MG63 (cell line): ENCODE measurements around the gene GOLGA1. TPM values are rescaled to one million over a fixed set of nuclear protein-coding genes. Genes with fewer than 3 reads are reported as not detected.

Source experiments
- DNase-seq: peaks from one replicate; pipeline ENCODE4 v3.0.0-alpha.2; 2020
- H3K27me3 ChIP-seq: fragments of 250-450 bp; sonication (Bioruptor Pico); 2 replicates; pipeline ENCODE4 v1.5.1; 2020; ENCODE audit warnings: mild to moderate bottlenecking, moderate library complexity
- H3K36me3 ChIP-seq: fragments of 250-450 bp; sonication (Bioruptor Pico); 2 replicates; pipeline ENCODE4 v1.5.1; 2020; ENCODE audit warnings: mild to moderate bottlenecking, moderate library complexity
- H3K4me3 ChIP-seq: fragments of 250-450 bp; sonication (Bioruptor Pico); 2 replicates; pipeline ENCODE4 v1.5.1; 2020; ENCODE audit warnings: mild to moderate bottlenecking, moderate library complexity
- H3K9me3 ChIP-seq: fragments of 250-450 bp; sonication (Bioruptor Pico); 2 replicates; pipeline ENCODE4 v1.5.1; 2020; ENCODE audit warnings: mild to moderate bottlenecking, moderate library complexity
- total RNA-seq: library from RNA; depleted of rRNA; stranded (reverse); fragments of >200 nt; shearing (Covaris generic); gene quantifications from 2 replicates; pipeline ENCODE4 v1.2.3, GENCODE V29; 2014; ENCODE audit warnings: low replicate concordance

The GOLGA1 gene
- total RNA-seq, 1 experiment from 2014 or later, result 14.6 TPM

DNA sequence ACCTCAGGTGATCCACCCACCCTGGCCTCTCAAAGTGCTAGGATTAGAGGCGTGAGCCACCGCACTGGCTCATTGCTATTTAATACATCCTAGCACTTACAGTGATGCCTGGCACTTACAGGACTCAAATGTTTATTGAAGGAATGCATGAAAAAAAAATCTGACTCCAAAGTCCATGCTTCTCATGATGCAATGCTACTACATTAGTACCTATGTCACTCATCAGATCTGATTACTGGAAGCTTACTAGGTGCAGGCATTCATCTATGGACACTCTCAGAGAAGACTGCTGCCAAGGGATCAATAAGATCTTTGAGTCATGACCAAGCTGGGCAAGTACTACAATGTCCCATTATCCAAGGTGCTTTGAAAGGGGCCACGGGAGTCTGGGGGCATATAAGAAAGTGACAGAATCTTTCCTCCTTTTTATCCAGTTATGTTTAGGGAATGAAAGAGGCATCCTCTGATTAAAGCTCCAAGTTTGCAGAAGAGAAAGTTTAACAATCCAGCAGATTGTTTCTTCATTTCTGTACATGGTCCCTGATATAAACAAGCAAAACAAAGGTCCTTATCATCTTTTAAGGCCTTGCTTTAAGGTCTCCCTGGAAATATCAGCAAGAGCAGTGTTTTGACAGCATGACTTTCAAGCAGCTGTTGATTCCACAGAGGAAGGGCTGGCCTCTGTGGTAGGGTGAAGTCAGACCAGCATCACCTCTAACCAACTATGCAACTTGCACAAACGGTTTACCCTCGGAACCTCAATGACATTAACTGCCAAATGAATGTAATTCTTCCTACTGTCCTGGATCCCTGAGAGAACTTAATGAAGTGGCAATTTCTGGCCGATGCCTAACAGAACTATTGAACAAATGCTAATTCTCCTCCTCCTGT, 43.1 kb downstream of the GOLGA1 start:
- DNase-seq, result no peak
- H3K27me3 ChIP-seq, result no peaks in the 10 kb centered on the region
- H3K9me3 ChIP-seq, result no peaks in the 10 kb centered on the region
- H3K36me3 ChIP-seq, result peaks cover 30% of the 10 kb centered on the region
- no peak overlapping the region for H3K4me3 ChIP-seq

- H3K36me3 ChIP-seq, result peaks cover 25% of the 10 kb centered on the region
- no peak for DNase-seq
- no peak overlapping the region for H3K4me3 ChIP-seq
Observed at GRCh38 chr9:124894741-124895170, 46.1 kb downstream of the GOLGA1 start.

GRCh38 chr9:124894035-124894740, 46.7 kb downstream of the GOLGA1 start:
- no peaks in the 10 kb centered on the region for H3K27me3 ChIP-seq
- no peak overlapping the region for H3K4me3 ChIP-seq
- H3K9me3 ChIP-seq, result no peaks in the 10 kb centered on the region
- peaks cover 23% of the 10 kb centered on the region for H3K36me3 ChIP-seq
- no peak for DNase-seq

More at GRCh38 chr9:124894741-124895170, 46.1 kb downstream of the GOLGA1 start:
- H3K27me3 ChIP-seq, result no peaks in the 10 kb centered on the region
- H3K9me3 ChIP-seq, result no peaks in the 10 kb centered on the region

GRCh38 chr9:124890179-124890578, 50.7 kb downstream of the GOLGA1 start:
- no peaks in the 10 kb centered on the region for H3K27me3 ChIP-seq
- no peak for DNase-seq
- no peak overlapping the region for H3K4me3 ChIP-seq
- no peaks in the 10 kb centered on the region for H3K9me3 ChIP-seq
- H3K36me3 ChIP-seq, result peaks cover 18% of the 10 kb centered on the region

DNA sequence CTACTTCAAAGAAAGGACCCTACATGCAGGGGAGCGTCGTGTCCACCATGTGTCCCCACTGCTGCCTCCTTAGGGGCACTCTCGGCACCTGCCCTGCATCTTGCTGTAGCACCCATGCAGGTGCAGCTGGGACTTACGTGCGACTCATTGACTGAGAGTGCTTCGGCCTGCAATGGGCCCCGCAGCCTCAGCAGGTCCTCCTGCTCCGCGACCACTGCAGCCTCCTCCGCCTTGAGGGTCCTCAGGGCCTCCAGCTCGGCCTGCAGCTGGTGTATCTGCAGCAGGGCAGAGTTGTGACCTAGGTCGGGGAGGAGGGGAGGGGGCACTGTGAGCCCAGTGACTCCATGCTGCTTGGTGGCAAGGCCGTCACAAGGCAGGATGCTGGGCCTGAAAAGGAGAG, 51.9 kb downstream of the GOLGA1 start:
- Histone ChIP-seq H3K4me3 (no peak overlapping the region), H3K36me3 (peaks cover 22% of the 10 kb centered on the region), H3K9me3 (no peaks in the 10 kb centered on the region), H3K27me3 (no peaks in the 10 kb centered on the region)
- no peak for DNase-seq

DNA sequence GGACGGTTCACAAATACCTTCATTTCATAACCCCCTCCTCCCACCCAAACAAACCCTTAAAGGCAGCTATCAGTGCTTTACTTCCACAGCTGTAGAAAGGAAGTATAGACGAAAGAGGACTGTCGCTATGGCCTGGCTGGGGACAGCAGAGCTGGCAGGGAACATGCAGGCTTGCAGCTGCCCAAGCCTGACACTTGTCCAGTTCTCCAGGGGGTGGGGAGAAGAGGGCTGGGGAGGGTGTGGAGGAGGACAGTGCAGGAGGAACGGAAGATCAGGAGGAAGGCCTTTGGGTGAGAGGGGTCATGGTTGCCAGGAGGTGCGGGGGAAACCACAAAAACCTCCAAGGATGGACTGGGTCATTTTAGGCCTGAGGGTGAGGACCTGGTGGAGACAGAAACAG, 53.1 kb downstream of the GOLGA1 start:
- no peak overlapping the region for H3K4me3 ChIP-seq
- DNase-seq, result no peak
- H3K9me3 ChIP-seq, result no peaks in the 10 kb centered on the region
- no peaks in the 10 kb centered on the region for H3K27me3 ChIP-seq
- peaks cover 17% of the 10 kb centered on the region for H3K36me3 ChIP-seq

DNA sequence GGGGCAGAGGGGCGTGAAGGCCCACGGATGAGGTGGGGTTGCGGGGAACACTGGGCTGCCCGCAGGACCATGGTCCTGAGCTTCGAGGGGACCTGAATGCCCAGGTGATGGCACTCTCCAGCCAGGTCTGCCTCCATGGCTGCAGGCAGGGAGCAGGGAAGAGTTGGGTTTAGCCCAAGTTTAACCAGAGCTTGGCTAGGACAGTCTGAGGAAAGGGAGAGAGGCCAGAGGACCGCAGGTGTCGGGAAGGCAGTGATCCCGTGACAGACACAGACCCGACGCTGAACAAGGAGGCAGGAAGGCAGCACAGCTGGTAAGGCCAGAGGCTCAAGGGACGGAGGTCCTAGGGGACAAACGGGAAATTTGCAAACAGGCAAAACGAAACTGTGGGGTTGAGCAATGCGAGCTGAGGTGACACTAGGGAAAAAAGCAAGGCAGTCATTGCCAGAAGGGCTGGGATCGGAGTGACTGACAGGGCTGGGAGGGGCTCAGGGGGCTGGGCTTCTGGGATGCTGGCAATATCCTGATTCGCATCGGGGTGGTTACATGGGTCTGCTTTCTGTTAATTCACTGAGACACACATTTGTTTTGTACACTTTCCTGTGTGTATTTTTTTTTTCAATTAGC, 53.9 kb downstream of the GOLGA1 start:
- DNase-seq, result no peak
- Histone ChIP-seq H3K4me3 (no peak overlapping the region), H3K27me3 (no peaks in the 10 kb centered on the region), H3K36me3 (peaks cover 19% of the 10 kb centered on the region), H3K9me3 (no peaks in the 10 kb centered on the region)

DNA sequence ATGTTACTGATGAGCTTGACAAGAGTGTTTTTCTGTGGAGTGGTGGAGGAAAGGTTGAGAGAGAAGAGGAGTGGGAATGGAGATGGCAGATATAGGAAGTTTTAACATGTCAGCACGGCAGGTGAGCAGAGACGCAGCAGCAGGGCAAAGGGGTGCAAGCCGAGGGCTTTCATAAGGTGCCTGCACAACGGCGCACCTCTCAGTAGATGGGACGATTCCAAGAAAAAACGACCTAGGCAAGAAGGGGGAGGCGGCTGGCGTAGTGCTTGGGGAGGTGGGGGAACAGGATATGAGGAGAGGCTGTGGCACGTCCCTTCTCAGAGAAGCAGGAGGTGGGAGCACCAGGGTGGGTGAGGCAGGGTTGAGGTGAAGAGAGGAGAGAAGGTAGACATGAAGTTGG, 54.4 kb downstream of the GOLGA1 start:
- H3K4me3 ChIP-seq, result no peak overlapping the region
- peaks cover 19% of the 10 kb centered on the region for H3K36me3 ChIP-seq
- H3K9me3 ChIP-seq, result no peaks in the 10 kb centered on the region
- no peak for DNase-seq
- H3K27me3 ChIP-seq, result no peaks in the 10 kb centered on the region

GRCh38 chr9:124885551-124885950, 55.3 kb downstream of the GOLGA1 start:
- no peak for DNase-seq
- Histone ChIP-seq H3K36me3 (peaks cover 19% of the 10 kb centered on the region), H3K27me3 (no peaks in the 10 kb centered on the region), H3K4me3 (no peak overlapping the region), H3K9me3 (no peaks in the 10 kb centered on the region)

GRCh38 chr9:124884376-124884775, 56.5 kb downstream of the GOLGA1 start:
- H3K27me3 ChIP-seq, result no peaks in the 10 kb centered on the region
- DNase-seq, result no peak
- H3K36me3 ChIP-seq, result peaks cover 24% of the 10 kb centered on the region
- no peaks in the 10 kb centered on the region for H3K9me3 ChIP-seq
- H3K4me3 ChIP-seq, result no peak overlapping the region

DNA sequence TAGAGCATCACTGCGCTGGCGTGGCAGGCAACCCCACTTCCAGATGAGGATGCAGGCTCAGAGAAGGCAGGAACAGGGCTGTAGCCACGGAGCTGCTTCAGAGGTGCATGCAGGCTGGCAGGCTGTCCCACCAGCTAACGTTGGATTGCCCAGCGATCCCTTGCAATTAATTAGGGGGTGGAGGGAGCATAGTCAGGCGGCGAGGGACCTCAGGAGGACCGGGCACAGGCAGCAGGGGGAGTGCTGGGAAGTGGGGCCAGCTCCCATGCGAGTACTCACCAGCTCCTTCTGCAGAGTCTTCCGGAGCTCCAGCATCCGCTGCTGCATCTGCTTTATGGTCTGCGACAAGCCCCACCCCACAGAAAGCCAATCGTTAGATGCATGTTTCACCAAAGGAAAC, 58.7 kb downstream of the GOLGA1 start:
- peaks cover 36% of the 10 kb centered on the region for H3K36me3 ChIP-seq
- H3K27me3 ChIP-seq, result no peaks in the 10 kb centered on the region
- H3K4me3 ChIP-seq, result no peak overlapping the region
- no peak for DNase-seq
- no peaks in the 10 kb centered on the region for H3K9me3 ChIP-seq

GRCh38 chr9:124881138-124881743, 59.6 kb downstream of the GOLGA1 start:
- Histone ChIP-seq H3K27me3 (no peaks in the 10 kb centered on the region), H3K4me3 (no peak overlapping the region), H3K9me3 (no peaks in the 10 kb centered on the region), H3K36me3 (peaks cover 45% of the 10 kb centered on the region)
- DNase-seq, result no peak

GRCh38 chr9:124880501-124880900, 60.4 kb downstream of the GOLGA1 start:
- Histone ChIP-seq H3K4me3 (no peak overlapping the region), H3K27me3 (no peaks in the 10 kb centered on the region), H3K36me3 (peaks cover 51% of the 10 kb centered on the region), H3K9me3 (no peaks in the 10 kb centered on the region)
- DNase-seq, result no peak

DNA sequence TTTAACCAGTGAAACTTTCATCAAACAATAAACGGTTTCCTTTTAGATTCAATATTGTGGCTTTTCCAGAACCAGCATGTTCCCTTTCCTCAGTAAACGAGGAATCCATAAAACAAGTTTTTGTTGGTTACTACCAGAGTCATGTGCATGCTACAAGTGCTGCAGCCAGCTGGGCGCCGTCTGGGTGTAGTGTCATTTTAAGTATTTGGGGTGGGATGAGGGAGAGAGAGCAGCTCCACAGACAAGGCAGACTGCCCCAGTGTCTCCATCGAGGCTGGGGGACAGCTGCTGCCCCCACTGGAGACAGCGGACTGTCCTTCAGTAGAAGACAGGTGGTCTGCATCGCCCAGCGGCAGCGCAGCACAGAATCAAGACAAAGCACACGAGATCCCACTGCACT, 61.7 kb downstream of the GOLGA1 start:
- Histone ChIP-seq H3K4me3 (no peak overlapping the region), H3K36me3 (peaks cover 53% of the 10 kb centered on the region), H3K9me3 (no peaks in the 10 kb centered on the region), H3K27me3 (no peaks in the 10 kb centered on the region)
- no peak for DNase-seq

DNA sequence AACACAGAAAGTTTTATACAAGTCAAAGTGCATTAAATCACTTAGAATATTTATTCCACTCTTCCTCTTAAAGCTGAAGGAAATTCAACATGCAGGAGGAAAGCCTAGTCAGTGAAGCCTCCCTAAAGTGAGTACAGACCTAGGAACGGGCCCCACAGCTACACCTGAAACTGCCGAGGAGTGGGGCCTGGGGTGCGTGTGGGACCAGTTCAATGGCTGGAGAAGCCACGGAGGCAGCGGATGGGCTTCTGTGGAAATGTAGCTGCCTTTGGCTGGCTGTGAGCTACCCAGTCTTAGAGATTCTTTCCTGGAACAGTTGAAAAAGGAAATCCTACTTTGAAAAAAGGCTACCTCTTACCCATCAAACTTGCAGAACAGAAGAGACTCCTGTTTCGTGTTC, 62.4 kb downstream of the GOLGA1 start:
- Histone ChIP-seq H3K4me3 (no peak overlapping the region), H3K9me3 (no peaks in the 10 kb centered on the region), H3K36me3 (peaks cover 61% of the 10 kb centered on the region), H3K27me3 (no peaks in the 10 kb centered on the region)
- DNase-seq, result no peak

DNA sequence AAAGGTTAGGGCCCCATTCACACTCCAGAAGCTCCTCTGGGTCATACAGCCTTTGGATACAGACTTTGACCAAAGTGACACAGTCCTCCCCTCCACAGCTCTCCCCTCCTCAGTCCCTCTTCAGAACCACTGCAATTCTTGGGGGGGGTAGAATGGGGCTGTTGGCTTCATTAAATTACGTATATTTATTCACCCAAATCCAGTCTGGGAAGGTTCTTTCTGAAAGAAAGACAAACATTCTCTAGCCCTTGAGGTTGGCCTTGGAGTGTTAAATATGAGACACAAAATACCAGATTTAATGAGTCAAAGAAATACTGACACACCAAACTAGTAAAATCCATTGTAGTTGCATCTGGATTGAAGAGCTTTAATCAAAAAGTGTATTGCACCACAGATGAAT, 62.9 kb downstream of the GOLGA1 start:
- DNase-seq, result no peak
- H3K36me3 ChIP-seq, result peaks cover 66% of the 10 kb centered on the region

More for the DNA sequence above, 62.9 kb downstream of the GOLGA1 start:
- Histone ChIP-seq H3K9me3 (no peaks in the 10 kb centered on the region), H3K4me3 (no peak overlapping the region), H3K27me3 (no peaks in the 10 kb centered on the region)
